T-helper 22 cell (primary cell): ENCODE results near the gene CAMSAP1.

Experiments
- DNase-seq: peaks from one replicate; pipeline ENCODE4 v3.0.0-alpha.2; 2020; ENCODE audit warnings: low read depth

CAMSAP1 gene

DNA sequence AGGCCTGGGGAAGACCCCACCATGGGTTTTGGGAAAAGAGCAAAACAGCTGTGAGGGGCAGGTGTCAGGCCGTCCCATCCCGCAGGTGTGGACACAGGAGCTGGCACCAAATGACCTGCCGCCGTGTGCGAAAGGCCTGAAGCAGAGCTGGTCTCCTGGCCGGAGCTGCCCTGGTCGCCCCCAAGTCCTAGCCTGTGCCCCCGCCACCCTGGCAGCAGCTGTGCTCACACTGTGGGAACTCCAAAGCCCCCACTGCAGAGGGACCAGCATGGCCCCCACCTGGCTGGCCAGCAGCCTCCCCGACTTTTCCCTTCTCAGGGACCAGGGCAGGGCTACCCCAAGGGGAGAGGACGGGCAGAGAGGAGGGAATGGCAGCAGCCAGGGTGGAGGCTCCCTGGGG is 117.0 kb downstream of the CAMSAP1 start:
- DNase-seq, result no peak

DNA sequence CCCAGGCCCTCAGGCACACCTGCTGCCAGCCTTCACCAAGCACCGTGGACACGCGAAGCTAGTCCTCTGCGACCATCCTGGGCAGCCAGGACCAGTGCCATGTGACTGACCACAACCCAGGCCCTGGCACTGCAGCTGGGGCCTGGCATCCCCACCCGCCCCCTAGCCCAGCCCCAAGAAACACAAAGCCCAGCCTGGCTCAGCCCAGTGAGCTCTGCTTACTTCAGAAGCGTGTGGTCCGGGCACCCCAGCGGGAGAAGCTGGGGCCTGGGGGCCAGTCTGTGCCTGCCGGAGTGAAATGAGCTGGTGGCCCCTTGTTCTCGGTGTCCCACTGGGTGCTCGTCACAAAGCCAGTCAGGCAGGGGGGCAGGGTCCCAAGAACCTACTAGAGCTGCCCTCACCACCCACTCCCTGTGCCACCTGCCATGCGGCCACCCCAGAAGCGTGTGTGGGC is 117.5 kb downstream of the CAMSAP1 start:
- no peak for DNase-seq

DNA sequence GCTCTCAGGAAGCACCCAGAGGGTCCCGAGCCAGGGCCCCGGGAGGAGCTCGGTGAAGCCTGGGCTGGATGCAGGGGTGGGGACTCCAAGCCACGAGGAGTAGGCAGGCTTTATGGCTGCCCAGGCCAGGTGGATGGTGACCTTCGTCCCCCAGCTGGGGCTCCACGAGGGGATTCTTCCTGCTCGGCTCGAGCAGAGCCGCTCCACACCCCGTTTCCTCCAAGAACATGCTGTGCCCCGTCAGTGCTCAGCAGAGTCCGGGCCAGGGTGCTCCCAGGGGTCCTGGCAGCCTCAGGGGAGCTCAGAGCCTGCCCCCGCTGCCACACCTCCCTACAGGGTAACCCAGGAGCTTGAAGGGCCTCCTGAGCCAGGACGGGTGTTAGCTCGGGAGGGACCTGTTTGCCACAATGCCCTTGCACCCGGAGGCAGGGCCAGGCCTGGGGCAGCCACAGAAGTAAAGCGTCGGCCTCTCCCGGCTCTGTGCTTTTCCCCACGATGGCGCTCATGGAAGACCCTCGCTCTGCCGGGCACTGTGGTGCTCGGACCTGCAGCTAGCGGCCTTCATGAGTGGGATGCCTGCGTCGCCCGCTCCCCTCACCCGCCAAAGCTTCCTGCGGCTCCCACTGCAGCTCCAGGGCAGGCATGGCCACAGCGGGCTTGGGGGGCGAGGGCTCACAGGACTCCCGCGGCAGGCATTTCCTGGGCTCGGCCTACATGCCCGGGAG is 118.6 kb downstream of the CAMSAP1 start:
- DNase-seq, result no peak

DNA sequence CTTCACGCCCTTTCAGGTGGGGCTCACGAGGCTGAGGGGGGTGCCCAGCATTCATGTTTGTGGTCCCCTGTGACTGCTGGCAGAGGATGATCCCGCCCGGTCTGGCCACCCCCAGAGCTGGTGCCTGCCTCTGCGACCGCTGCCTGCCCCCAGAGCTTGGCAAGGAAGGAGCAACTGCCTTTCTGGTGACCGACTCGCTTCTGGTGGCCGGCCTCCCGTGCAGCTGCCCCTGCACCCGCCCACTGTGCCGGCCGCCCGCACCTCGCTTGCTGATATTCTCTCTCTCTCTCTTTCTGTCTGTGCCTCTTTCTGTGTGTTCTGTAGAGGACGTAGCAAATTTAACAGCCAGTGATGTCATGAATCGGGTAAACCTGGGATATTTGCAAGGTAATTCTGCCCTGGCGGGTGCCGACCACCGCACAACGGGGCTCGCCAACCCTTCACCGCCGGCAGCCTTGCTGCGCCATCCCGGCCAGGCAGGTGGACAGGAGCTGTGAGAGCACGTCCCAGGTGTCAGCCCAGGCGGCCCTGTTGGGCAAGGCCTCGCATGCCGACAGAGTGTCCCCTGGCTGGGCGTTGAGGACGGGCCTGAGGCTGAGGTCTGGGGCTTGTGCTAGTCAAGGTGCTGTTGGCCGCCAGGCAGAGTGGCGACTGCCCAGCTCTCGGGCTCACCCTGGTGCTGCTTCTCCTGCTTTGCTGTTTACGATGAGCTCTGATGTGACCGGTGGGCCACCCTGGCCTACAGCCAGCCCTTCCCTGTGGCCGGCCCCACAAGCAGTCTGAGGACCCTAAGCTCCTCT is 119.4 kb downstream of the CAMSAP1 start:
- DNase-seq, result no peak

DNA sequence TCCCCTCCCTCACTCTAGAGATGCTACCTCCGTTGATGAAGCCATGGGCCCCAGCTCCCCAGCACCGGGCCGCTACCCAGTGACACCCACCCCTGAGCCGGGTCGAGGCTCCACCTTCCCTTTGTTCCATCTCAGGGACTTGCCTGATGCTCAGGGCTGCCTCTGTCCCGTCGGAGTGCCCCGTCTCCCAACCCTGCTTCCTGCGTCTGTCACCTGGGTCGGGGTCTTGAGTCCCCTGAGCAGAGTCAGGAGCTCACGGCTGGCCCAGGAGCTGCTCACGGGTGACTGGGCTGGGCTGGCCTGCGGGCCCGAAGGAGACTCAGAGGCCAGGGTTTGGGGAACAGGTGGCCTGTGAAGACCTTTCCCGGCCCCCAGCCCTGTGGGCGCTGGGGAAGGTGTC is 120.0 kb downstream of the CAMSAP1 start:
- no peak for DNase-seq

DNA sequence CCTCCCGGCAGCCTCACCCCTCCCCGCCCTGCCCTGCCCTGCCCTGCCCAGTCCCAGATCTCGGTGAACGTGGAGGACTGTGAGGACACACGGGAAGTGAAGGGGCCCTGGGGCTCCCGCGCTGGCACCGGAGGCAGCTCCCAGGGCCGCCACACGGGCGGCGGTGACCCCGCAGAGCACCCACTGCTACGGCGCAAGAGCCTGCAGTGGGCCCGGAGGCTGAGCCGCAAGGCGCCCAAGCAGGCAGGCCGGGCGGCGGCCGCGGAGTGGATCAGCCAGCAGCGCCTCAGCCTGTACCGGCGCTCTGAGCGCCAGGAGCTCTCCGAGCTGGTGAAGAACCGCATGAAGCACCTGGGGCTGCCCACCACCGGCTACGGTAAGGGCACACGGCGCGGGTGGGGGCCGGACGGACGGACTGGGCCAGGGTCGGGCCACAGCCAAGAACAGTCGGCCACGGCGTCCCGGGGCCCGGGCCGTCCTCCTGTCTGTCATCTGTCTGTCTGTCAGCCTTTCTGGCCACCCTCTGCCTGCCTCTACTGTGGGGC is 121.1 kb downstream of the CAMSAP1 start:
- DNase-seq, result no peak

DNA sequence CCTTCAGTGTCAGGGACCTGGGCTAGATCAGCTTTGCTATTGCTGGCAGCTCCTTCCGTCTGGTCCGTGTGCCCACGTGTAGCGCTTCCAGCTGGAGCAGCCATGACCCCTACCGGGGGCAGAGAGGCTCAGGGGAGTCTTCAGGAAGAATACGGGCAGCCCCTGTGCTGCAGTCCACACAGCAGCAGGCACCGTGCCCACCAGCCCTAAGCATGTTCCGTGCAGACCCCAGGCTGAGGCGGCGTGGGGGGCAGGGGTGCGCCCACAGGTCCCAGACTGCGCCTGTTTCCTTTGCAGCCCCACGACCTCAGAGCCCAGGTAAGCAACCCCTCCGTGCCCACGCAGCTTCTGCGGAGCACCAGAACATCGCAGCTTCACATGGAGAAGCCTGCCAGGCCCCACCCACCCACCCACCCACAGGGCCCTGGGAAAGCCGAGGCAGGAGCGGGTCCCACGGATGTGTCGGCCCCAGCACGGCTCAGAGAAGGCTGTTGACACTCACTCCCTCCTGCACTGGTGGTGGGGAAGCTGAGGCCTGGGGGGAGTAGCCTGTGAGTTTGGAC is 122.3 kb downstream of the CAMSAP1 start:
- no peak for DNase-seq

DNA sequence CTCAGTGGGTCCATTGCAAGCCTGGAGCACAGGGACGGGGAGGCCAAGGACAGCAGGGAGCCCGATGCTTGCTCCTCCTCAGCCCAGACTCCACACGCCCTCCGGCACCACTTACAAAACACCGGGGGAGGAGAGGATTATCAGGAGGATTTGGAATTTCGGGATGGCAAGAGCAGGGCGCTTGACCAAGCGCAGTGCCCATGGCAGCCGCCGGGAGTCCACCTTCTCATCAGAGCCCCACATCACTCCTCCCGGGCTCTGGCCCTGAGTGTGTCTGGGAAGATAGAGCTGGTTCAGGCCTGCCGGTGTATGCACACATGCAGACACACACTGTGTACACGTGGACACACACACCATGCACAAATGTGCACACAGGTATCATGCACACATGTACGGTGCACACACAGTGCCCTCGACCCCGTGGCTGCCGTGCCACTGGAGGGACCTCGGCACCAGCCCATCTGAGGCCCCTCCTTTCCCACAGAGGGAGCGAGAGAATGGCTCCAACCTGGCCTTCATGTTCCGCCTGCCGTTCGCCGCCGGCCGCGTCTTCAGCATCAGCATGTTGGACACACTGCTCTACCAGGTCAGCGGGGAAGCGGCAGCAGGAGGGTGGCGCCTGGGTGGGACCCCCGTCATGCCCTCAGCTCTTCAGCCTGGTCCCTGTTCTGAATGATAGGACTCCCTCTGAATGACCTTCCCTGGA is 123.7 kb downstream of the CAMSAP1 start:
- no peak for DNase-seq

DNA sequence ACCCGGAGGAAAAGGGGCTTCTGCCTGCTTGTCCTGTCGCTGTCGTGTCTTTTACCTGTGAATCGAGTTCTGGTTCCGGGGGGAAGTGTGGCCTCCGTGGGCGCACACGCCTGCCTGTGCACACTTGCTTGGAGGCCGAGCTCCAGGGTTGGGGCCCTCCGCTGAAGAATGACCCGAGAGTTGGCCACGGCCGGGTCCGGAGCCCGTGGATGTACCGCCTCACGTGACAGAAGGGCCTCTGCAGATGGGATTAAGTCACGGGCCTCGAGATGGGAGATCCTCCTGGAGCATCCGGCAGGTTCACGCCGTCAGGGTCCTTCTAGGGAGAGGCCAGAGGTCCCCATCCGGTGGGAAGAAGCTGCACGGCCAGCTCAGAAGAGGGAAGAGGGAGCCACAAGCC is 124.4 kb downstream of the CAMSAP1 start:
- no peak for DNase-seq

DNA sequence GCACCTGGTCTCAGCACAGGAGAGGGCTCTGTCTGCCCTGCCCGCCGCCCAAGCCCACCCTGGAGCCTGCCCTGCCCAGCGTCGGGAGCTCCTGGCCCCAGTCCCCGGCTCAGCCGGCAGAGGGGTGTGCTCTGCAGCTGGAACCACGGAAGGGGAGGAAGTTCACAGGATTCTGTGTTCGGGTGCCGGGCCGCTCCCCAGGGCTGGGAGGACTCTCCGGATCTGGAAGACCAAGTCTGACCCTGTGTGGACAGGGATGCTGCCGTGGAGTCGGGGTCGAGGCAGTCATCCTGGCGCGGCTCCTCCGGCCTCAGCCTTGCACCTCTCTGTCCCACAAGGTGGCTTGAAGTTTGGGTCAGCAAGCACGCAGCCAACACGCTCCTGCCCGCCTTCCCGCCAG is 126.7 kb downstream of the CAMSAP1 start:
- no peak for DNase-seq

DNA sequence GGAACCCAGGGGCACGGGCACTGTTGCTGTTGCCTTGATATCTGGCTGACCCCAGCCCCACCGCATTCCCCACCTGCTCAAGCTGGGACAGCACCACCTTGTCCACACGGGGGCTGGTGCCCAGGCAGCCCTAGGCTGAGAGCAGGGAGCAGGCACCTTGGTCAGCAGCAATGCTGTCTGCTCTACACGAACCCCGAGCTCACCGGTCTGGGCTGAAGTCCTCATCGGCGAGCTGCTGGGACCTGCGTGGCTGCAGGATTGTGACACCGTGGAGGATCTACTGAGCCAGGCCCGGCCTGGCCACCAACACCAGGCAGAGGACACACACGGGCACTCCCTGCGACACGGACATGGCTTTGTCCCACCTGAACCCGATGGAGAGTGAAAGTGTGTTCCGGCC is 127.3 kb downstream of the CAMSAP1 start:
- DNase-seq, result no peak

DNA sequence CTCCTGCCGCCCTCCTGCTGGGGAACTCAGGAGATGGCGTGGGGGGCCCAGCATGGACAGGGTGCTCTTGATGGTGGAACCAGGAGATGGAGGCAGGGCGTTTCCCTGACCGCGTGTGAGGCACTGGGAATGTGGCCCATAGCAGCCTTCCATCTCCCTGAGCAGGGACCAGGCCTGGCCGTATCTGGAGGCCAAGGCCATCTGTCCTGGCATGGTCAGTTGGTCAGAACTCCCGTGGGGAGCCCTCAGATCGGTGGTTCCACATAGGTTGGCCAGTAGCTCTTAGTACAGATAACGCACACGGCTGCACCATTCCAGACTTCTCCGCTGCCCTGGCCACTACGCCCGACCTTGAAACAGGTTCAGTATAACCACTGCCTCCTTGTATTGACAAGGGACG is 127.8 kb downstream of the CAMSAP1 start:
- no peak for DNase-seq

DNA sequence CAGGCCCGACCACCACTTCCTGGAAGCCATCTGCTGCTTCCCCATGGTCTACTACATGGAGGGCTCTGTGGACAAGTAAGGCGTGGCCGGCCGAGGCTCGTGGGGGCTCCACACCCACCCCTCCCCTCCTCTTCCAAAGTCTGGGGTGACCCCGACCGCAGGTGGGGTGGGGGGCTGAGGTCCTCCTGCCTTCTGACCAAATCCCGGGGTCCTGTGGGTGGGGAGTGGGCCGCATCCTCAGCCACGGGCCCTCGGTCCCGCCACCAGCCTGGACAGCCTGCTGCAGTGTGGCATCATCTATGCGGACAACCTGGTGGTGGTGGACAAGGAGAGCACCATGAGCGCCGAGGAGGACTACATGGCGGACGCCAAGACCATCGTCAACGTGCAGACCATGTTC is 128.9 kb downstream of the CAMSAP1 start:
- no peak for DNase-seq

DNA sequence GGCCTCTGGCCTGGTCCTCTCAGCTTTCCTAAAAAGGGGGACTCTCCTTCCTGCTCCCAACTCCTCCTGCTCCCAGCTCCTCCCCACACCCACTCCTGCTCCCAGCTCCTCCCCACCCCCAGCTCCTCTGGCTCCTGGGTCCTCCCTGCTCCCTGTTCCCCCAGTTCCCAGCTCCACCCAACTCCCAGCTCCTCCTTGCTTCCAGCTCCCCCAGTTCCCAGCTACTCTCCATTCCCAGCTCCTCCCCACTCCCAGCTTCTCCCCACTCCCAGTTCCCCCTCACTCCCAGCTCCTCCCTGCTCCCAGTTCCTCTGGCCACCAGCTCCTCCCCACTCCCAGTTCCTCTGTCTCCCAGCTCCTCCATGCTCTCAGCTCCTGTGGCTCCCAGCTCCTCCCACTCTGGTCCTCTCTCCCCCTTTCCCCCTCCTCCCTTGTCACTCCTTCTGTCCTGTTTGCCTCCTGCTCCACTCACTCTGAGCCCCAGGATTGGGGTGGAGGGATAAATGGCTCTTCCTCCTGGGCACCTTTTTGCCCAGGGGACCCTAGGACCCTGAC is 129.6 kb downstream of the CAMSAP1 start:
- no peak for DNase-seq

DNA sequence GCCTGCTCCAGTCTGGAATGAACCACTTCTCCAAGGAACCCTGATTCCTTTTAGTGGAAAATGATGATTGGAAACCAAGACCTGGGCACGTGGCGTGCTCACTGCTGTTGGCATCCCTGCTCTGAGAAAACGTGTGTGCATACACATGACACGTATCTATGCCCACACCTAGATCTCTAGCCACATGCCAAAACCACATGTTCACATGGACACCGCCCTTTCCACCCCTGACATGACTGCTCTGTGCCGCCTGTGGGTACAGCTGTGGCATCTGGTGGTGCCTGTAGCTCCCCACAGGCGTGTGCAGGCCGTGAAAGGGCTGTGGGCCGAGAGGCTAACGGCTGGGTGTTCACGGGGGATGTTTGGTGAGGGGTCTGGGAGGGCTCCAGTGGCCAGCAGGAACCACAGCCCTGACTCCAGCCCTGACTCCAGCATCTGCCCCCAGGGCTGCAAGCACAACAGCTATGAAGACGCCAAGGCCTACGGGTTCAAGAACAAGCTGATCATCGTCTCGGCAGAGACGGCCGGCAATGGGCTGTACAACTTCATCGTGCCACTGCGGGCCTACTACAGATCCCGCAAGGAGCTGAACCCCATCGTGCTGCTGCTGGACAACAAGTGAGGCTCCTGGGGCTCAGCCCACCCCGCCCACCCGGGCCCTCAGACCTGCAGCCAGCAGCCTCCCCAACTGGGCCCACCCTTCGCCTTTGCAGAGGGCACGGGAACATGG is 130.3 kb downstream of the CAMSAP1 start:
- DNase-seq, result no peak

DNA sequence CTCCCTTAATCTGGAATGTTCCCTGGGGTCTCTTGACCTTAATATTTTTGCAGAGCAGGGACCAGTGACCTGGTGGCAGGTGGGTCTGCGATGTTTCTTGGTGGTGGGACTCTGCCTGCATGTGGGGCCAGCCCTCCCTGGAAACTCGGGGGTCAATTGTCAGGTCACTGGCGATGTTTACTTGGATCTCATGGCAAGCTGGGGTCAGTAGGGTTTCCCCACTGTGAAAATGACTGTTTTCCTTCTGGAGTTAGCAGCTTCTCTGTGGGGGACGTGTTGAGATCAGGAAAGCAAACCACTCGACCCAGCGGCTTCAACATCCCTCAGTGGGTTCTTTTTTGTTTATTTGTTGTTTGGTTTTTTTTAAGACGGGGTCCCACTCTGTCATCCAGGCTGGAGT is 131.4 kb downstream of the CAMSAP1 start:
- DNase-seq, result no peak

DNA sequence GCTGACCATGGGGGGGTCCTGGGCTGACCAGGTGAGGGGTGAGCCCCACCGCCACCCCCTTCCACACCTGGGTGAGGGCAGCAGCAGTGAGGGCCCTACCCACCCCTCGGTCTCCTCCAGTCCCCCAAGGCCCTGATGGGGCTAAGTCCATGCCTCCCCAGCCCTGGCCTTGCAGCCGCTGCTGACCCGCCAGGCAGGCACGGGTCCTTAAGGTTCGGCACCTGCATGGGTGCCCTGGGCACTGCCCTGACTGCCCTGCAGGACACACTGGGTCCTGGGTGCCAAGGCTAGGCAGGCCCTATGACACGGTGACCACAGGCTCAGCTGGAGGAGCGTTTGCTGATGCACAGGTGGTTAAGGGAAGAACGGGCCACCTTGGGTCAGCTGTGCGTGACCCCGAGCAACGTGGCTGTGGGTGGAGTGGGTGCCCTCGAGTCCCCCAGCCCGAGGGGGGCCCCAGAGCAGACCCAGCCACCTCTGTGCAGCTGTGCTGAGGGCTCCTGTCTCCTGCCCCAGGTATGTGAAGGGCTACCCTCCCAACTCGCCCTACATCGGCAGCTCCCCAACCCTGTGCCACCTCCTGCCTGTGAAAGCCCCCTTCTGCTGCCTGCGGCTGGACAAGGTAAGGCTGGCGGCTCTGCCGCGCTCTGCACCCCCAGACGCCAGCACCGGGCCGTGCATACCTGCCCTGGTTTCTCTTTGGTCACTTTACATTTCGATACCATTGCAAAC is 132.4 kb downstream of the CAMSAP1 start:
- no peak for DNase-seq

DNA sequence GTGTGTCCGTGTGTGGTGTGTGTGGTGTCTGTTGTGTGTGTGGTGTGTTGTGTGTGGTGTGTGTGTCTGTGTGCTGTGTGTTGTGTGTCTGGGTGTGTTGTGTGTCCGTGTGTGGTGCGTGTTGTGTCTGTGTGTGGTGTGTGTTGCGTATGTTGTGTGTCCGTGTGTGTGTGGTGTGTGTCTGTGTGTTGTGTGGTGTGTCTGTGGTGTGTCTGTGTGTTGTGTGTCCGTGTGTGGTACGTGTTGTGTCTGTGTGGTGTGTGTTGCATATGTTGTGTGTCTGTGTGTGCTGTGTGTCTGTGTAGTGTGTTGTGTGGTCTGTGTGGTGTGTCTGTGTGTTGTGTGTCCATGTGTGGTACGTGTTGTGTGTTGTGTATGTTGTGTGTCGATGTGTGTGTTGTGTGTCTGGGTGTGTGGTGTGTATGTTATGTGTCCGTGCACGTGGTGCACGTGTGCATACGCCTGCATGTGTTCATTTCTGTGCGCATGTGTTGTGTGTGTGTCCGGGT is 133.1 kb downstream of the CAMSAP1 start:
- no peak for DNase-seq

DNA sequence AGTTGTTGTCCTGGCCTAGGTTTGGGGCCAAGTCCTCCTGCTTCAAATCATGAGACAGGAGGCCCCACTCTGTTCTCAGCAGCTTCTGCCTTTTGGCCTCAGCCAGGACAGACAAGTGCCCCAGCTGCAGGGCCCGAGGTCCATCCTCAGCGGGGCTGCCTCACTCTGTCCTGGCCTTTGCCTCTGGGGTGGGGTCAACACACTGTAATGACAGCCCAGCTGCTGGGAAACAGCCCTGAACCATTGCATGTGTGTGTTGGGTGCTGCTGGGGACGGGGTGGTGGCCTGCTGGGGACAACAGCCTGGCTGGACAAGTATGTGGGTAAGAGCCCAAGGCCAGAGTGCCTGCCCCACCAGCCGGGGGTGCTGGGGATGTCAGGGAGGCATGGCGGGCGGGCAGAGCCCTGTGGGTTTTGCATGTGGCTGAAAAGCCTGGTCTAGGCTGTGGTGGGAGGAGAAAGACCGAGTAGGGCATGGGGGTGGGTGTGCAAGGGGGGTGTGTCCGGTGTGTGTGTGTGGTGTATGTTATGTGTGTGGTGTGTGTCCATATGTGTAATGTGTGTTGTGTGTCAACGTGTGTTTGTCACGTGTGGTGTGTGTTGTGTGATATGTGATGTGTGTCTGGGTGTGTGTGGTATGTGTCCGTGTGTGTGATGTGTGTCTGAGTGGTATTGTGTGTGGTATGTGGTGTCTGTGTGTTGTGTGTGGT is 133.7 kb downstream of the CAMSAP1 start:
- DNase-seq, result no peak
